OCI-LY3 (cell line): ENCODE measurements around the gene ASPA.

Experiments used
- EZH2phosphoT487 ChIP-seq: fragments of 200-600 bp; shearing (Covaris generic); IDR thresholded peaks from 2 replicates; pipeline ENCODE4 v1.6.1; 2018; ENCODE audit warnings: antibody characterized with exemption, mixed run types, low read depth
- TF ChIP-seq, protein P1 (sequence below): fragments of 200-600, 300-600 bp; sonication (generic); IDR thresholded peaks from 2 replicates; pipeline ENCODE4 v1.5.1; 2014; ENCODE audit warnings: antibody characterized with exemption, low read length, low read depth

DNA sequence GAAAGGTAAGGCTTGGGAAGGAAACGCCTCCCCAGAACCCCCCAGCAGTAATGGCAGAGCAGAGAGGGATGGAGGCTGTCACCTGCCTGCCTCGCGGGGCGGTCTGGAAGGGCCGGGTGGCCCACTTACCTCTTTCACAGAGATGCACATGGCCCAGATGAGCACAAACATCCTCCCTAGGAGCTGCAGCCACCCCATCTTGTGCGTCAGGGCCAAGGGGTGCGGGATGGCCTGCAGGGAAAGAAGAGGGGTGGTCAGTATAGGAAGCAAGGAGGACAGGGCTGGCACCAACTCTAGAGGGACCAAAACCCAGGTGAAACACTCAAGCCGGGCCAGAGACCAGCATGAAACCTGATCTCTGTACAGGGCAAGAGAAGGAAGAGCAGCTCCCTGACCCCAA, 52.1 kb downstream of the ASPA start:
- TF ChIP-seq, protein P1, sequence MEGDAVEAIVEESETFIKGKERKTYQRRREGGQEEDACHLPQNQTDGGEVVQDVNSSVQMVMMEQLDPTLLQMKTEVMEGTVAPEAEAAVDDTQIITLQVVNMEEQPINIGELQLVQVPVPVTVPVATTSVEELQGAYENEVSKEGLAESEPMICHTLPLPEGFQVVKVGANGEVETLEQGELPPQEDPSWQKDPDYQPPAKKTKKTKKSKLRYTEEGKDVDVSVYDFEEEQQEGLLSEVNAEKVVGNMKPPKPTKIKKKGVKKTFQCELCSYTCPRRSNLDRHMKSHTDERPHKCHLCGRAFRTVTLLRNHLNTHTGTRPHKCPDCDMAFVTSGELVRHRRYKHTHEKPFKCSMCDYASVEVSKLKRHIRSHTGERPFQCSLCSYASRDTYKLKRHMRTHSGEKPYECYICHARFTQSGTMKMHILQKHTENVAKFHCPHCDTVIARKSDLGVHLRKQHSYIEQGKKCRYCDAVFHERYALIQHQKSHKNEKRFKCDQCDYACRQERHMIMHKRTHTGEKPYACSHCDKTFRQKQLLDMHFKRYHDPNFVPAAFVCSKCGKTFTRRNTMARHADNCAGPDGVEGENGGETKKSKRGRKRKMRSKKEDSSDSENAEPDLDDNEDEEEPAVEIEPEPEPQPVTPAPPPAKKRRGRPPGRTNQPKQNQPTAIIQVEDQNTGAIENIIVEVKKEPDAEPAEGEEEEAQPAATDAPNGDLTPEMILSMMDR = no peak
- no peak for TF ChIP-seq EZH2phosphoT487
